ENCODE data around the gene C2orf76. TPM values are rescaled to one million over a fixed set of nuclear protein-coding genes. Genes with fewer than 3 reads are reported as not detected.

Gene C2orf76
- polyA plus RNA-seq, 1 donor from 2014 or later, result 37.7 TPM

- Histone ChIP-seq H3K79me2 (replicated peaks; ENCODE audit: insufficient read depth, low read length) (no peaks in the 10 kb centered on the region), H3K9me3 (ENCODE audit: low read length) (no peaks in the 10 kb centered on the region), H4K20me1 (ENCODE audit: insufficient read depth) (no peaks in the 10 kb centered on the region), H3K4me3 (ENCODE audit: low read length) (no peak overlapping the region), H3F3A (ENCODE audit: insufficient read depth, low read length, poor library complexity, severe bottlenecking) (no peaks in the 10 kb centered on the region), H3K27ac (ENCODE audit: low read length) (no peak overlapping the region), H3K27me3 (ENCODE audit: insufficient read depth, low read depth, low read length) (no peaks in the 10 kb centered on the region), H3K36me3 (ENCODE audit: insufficient read depth, low read length) (no peaks in the 10 kb centered on the region), H2AFZ (ENCODE audit: low read depth, low read length) (no peak overlapping the region), H3K9ac (ENCODE audit: low read length) (no peak overlapping the region), H3K4me2 (ENCODE audit: low read length) (no peak overlapping the region), H3K9me2 (ENCODE audit: insufficient read depth, low read length) (no peaks in the 10 kb centered on the region)
- no peak for TF ChIP-seq EZH2 (IDR thresholded peaks at IDR 0.05; ENCODE audit: borderline replicate concordance, insufficient read depth, low read length, poor library complexity, severe bottlenecking)
- TF ChIP-seq MXI1 (conservative IDR thresholded peaks at IDR 0.05; ENCODE audit: poor library complexity, severe bottlenecking), result no peak
- TF ChIP-seq SMC3 (conservative IDR thresholded peaks at IDR 0.05; ENCODE audit: poor library complexity), result no peak
- no peak for TF ChIP-seq REST (IDR thresholded peaks at IDR 0.05; ENCODE audit: borderline replicate concordance)
- TF ChIP-seq EP300 (conservative IDR thresholded peaks at IDR 0.05; ENCODE audit: poor library complexity, severe bottlenecking), result no peak
- TF ChIP-seq TAF1 (IDR thresholded peaks at IDR 0.05; ENCODE audit: low read depth), result no peak
- no peak for TF ChIP-seq CTCF (IDR thresholded peaks at IDR 0.05; ENCODE audit: poor library complexity, severe bottlenecking)
- no peak for TF ChIP-seq POLR2AphosphoS5 (IDR thresholded peaks at IDR 0.05)
- TF ChIP-seq RAD21 (conservative IDR thresholded peaks at IDR 0.05), result no peak
These were observed 84.3 kb downstream of the C2orf76 start for GRCh38 chr2:119282146-119282995.

- no peak overlapping the region for H2AFZ ChIP-seq (ENCODE audit: low read depth, low read length)
- no peak overlapping the region for H3K27ac ChIP-seq (ENCODE audit: low read length)
- no peaks in the 10 kb centered on the region for H3K9me2 ChIP-seq (ENCODE audit: insufficient read depth, low read length)
- no peaks in the 10 kb centered on the region for H4K20me1 ChIP-seq (ENCODE audit: insufficient read depth)
- no peak overlapping the region for H3K4me3 ChIP-seq (ENCODE audit: low read length)
- no peaks in the 10 kb centered on the region for H3K9me3 ChIP-seq (ENCODE audit: low read length)
- no peaks in the 10 kb centered on the region for H3K79me2 ChIP-seq (replicated peaks; ENCODE audit: insufficient read depth, low read length)
- H3K4me2 ChIP-seq (ENCODE audit: low read length), result no peak overlapping the region
- H3K27me3 ChIP-seq (ENCODE audit: insufficient read depth, low read depth, low read length), result no peaks in the 10 kb centered on the region
- no peaks in the 10 kb centered on the region for H3F3A ChIP-seq (ENCODE audit: insufficient read depth, low read length, poor library complexity, severe bottlenecking)
- TF ChIP-seq SMC3 (conservative IDR thresholded peaks at IDR 0.05; ENCODE audit: poor library complexity), result no peak
- TF ChIP-seq EZH2 (IDR thresholded peaks at IDR 0.05; ENCODE audit: borderline replicate concordance, insufficient read depth, low read length, poor library complexity, severe bottlenecking), result no peak
- TF ChIP-seq MXI1 (conservative IDR thresholded peaks at IDR 0.05; ENCODE audit: poor library complexity, severe bottlenecking), result no peak
- TF ChIP-seq CTCF (IDR thresholded peaks at IDR 0.05; ENCODE audit: poor library complexity, severe bottlenecking), result no peak
- TF ChIP-seq REST (IDR thresholded peaks at IDR 0.05; ENCODE audit: borderline replicate concordance), result no peak
- no peak for TF ChIP-seq RAD21 (conservative IDR thresholded peaks at IDR 0.05)
- H3K9ac ChIP-seq (ENCODE audit: low read length), result no peak overlapping the region
- no peaks in the 10 kb centered on the region for H3K36me3 ChIP-seq (ENCODE audit: insufficient read depth, low read length)
These were observed 86.0 kb downstream of the C2orf76 start for GRCh38 chr2:119280680-119281079.
